ENCODE measurements around the gene RAET1E.
"Not testable (repeated sequence)": the region's sequence is repeated elsewhere in the genome, so short reads cannot be mapped to it uniquely, and the experiment has no call there.

The RAET1E gene

DNA sequence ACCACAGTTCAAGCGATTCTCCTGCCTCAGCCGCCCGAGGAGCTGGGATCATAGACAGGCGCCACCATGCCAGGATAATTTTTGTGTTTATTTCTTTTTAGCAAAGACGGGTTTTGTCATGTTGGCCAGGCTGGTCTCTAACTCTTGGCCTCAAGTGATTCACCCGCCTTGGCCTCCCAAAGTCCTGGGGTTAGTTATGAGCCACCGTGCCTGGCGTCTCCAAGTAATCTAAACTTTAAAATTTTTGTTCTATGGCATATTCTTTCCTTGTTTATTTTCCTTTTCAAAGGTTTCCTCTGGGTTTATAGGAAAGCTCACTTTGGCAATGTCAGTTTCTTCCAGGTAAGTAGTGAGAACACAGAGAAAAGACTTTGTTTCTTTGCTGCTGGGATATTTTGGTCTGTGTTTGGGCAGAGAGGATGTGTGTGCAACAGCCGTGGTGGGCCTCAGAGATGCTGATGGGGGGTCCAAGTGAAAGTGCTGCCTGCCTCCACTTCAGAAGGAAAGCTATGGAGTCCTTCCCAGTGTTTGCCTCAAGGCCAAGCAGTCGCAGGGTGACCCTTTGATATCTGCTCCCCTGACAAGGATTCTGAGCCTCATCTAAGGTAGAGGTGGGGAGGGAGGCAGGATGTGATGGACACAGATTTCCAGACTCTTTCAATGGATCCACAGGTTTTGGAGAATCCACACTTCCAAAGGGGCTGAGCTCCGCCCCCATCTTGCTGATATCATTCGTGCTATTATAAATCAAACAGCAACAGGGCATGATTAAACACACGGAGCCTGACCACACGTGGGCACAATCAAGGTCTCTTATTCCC, 36.1 kb downstream of the RAET1E start:
- no peak for DNase-seq (ENCODE audit: low spot score)

DNA sequence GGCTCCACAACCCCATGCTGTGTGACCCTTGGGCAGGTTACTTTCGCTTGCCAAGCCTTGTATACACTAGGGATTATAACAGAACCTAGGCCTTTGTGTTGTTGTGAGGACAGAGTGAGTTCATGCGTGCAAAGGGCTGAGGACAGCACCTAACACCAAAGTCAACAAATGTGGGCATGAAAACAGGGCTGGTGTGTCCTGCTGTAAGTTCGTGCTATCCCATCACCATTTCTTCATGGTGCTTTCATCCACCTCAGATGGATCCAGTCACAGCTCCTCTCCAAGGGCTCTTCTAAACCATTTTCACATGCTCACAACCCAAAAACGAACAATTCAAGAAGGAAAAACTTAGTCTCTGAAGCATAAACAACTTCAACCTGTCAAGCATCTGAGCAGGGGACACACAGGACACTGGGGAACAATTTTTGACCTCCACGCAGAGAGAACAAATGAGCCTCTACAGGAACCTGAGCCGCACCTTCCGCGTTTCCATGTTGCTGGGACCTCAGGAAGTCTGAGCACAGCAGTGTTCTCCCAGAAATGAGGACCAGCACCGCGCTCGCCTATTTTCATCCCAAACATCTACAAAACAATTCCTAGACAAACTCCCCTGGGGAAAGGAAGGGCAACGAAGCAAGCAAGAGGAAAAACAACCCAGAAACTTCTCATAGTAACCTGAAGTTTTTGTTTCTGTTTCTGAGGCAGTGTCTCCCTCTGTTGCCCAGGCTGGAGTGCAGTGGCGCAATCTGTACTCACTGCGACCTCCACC, 36.9 kb downstream of the RAET1E start:
- no peak for DNase-seq (ENCODE audit: low spot score)

DNA sequence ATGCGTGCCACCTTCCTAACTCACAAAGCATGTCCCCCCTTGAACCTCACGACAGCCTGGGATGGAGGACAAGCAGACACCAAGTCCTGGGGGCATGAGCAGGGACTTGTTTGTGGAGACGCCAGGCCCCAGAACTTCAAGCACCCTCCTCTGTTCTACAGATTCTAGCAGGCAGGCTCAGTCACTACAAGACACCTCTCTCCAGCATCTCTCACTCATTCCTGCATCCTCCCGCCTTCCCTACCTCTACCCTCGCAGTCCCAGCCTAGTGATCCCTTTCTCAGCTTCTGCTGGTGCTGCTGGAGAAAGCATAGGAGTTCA, 37.4 kb downstream of the RAET1E start:
- no peak for DNase-seq (ENCODE audit: low spot score)

DNA sequence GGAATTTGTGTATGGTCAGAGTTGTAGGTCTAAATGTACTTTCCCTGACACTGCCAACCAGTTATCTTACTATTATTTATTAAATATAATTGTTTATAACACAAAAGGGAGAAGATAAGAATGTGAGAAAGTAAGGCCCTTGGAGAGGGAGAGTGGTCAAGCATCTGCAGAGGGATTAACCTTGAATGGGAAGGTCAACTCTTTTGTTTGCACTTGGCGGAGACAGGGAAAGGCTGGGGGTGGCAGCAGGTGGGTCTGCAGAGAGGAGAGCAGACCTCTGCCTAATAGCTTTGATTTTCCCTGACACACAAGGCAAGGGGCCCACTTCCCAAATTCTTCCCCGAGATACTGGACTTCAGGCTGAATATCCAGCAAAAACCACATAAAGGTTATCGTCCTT, 38.0 kb downstream of the RAET1E start:
- no peak for DNase-seq (ENCODE audit: low spot score)

DNA sequence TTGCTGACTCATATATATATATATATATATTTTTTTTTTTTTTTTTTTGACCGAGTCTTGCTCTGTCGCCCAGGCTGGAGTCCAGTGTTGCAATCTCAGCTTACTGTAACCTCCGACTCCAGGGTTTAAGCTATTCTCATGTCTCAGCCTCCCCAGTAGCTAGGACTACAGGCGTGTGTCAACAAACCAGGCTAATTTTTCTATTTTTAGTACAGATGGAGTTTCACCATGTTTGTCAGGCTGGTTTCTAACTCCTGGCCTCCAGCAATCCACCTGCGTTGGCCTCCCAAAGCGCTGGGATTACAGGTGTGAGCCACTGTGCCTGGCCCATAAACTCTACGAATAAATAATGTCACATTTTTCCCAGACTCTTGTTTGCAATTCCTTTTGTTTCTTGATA, 38.5 kb downstream of the RAET1E start:
- DNase-seq (ENCODE audit: low spot score) = no peak

DNA sequence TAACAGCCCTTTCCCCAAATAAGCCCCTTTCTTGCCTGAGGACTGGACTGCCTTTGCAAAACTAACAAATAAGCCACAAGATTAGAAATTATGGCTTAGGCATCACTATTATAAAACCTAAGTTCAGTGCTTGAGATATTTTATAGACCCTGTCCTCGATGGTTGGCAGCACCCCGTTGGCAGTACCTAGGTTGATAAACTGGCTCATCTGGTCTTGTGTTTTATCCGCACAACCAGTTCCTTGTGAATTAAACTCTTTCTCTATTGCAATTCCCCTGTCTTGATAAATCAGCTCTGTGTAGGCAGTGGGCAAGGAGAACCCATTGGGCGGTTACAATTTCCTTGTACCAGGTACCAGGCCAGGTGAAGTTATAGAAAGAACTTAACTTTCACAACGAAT, 40.4 kb downstream of the RAET1E start:
- no peak for DNase-seq (ENCODE audit: low spot score)

DNA sequence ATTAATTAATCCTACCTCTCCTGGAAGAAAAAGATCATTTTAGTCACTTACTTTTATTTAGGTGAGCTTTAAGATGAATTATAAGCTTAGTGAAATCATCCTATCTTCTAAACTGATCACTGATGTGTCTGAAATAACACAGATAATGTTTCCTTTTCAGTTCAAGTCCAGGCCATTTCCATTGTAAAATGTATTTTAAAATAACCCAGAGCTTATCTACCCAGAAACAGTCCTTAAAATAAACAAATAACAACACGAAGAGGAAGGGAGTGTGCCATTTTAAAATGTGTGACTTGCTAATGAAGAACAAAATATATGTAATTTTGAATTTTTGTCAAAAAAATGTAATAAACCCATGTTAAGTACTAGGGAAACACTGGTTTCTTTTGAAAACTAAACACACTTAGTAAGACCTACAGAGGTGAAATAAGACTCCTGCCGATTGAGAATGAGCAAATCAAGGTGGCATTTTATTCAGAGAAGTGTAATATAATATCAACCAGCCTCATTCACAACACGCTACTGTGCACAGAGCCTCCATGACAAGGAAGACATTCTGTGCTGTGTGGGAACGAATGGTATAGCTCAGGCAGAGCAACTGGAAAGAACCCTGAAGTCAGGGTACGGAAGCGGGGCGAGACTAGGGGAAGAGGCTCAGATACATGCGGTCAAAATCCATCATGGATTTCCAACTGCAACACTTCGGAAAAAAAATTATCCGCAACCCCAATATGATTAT, 41.5 kb downstream of the RAET1E start:
- DNase-seq (ENCODE audit: low spot score) = no peak

DNA sequence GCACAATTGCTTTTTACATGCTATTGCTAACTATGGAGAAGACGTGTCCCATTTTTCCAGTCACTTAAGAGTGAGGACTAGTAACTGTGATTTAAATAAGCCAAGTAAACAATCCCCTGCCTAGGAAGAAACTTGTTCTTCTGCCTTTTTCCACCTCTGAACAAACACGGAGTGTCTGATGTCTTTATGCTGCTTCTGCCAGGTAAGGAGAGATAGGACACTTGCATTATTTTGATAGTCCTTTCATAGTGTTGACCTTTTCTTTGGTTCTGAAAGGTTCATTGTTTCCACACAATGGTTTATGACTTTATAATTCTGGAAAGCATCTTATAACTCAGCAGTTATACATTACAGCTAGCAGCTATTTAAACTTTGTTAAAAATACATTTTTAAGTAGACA, 42.2 kb downstream of the RAET1E start:
- DNase-seq (ENCODE audit: low spot score) = no peak

DNA sequence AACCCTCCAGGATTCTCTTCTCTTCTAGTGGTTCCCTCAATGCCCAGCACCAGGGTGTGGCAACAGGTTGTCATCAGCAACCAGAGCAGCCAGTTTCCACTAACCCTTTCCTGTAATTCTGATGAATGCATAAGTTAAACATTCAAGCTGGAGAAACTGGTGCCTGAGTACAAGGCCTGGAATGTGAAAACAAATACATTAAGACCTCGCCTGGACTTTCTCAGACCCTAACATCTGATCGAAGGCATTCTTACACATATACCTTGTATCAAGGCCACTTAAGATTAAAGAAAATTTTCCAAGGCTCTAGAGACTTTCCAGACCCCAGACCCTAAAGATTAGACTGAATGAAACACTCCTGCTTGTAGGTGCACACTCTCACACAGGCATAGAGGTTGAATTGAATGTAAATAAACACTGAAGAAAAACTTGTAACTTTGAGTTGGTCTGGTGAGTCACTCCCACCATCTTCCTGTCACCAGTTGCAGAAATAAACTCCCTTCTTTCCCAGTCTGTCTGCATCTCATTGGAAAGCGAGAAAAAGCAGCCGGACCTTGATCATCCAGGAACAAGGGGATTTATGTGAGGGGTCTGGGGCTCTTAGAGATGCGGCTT, 42.8 kb downstream of the RAET1E start:
- DNase-seq (ENCODE audit: low spot score) = no peak

DNA sequence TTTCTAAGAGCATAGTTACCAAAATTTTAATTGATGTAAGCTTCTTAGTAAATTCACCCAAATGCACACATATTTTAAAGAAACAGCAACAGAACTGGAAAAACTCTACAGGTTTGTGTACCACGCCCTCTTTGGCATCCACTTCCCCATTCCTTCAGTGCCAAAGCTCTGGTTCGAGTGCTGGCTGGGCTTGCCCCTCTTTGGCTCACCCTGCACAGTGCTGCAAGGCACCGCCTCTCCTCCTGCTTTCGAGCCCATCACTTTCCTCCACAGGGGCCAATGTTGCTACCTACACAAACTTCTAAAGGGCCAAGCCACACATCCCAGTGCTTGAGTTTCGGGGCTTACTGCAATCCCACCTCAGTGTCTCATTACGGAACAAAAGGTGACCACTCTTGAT, 43.4 kb downstream of the RAET1E start:
- no peak for DNase-seq (ENCODE audit: low spot score)

DNA sequence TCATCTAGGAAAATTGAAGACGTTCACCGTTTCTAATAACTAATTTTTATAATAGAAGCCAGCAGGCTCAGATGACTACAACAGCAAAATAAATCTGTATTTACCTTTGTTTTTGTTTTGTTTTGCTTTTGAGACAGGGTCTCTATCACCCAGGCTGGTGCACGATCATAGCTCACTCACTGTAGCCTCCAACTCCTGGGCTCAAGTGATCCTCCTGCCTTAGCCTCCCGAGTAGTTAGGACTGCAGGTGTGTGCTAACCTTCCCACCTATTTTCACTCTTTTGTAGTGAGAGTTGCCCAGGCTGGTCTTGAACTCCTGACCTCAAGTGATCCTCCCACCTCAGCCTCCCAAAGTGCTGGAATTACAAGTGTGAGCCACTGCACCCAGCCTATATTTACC, 43.9 kb downstream of the RAET1E start:
- DNase-seq (ENCODE audit: low spot score) = not testable (repeated sequence)

DNA sequence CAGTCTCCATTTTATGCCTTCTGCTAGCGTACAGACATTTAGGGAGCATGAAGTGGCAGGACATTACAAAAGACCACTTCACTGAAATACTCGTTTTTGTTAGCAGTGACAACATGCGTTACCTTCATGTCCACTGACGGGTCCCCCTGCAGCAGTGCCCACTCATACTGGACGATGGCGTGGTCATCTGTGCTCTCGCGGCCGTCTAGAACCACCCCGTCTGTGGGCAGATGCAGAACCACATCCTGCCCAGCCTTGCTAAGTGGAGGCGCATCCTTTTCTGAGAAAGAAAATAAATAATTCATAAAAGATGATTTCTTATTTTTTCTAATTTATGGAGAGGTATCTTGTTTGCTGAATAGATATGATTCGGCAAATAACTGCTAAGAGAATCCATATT, 45.0 kb downstream of the RAET1E start:
- DNase-seq (ENCODE audit: low spot score) = no peak

DNA sequence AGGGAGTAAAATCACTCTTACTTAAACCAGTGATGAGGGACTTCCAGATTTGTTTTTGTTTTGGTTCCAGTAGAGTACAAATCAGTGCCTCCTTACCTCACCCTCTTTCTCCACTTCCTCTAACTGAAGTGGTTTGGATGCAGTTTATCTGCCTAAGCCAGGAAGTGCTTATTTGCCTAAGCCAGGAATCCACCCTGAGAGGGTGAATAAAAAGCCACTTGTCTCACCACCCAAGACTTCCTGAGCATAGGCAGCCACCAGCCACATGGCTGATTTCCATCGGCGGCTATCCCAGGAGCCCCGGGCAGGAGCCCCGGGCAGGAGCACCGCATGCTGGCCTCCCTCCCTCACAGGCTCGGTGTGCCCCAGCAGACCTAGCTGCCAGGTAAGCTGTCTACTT, 45.7 kb downstream of the RAET1E start:
- DNase-seq (ENCODE audit: low spot score) = no peak

DNA sequence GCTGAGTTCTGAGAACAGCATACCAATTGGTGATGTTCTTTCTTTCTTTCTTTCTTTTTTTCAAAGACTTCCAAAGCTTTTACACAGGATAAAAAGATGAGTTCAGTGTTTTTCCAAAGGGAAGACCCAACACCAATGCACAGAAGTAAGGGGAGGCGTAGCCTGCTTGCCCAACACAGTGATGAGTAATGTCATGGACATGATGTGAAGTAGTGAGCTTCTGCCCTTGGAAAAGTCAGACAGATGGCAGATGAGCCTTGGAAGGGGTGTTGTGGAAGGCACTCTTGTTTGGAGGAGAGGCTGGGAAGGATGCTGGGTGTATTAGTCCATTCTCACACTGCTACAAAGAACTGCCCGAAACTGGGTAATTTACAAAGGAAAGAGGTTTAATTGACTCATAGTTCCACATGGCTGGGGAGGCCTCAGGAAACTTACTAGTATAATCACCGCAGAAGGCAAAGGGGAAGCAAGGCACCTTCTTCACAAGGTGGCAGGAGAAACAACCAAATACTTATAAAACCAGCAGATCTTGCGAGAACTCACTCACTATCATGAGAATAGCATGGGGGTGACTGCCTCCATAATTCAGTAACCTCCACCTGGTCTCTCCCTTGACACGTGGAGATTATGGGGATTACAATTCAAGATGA, 46.3 kb downstream of the RAET1E start:
- DNase-seq (ENCODE audit: low spot score) = no peak

DNA sequence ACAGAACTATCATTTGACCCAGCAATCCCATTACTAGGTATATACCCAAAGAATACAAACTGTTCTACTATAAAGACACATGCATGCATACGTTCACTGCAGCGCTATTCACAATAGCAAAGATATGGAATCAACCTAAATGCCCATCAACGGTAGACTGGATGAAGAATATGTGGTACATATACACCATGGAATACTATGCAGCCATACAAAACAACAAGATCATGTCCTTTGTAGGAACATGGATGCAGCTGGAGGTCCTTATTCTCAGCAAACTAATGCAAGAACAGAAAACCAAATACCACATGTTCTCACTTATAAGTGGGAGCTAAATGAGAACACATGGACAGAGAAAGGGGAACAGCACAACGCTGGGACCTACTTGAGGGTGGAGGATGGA, 49.6 kb downstream of the RAET1E start:
- not testable (repeated sequence) for DNase-seq (ENCODE audit: low spot score)

Measured in hematopoietic multipotent progenitor cell treated with erythropoietin and hydrocortisone succinate and interleukin-3 and kit ligand, for 17 days (in vitro differentiated cells).